HEK293 (cell line): Measurements from ENCODE around the gene ECI1.
A peak's percentile ranks its signal among the peaks of the same experiment; 100 is the strongest.

Source experiments
- ATF2 ChIP-seq: fragments of 450-650 bp; formaldehyde crosslinking; IDR thresholded peaks from 2 replicates; pipeline ENCODE4 v1.5.1; 2016; ENCODE audit warnings: missing biosample characterization, missing genetic modification characterization, low read depth
- KLF7 ChIP-seq: fragments of 450-650 bp; formaldehyde crosslinking; IDR thresholded peaks from 2 replicates; pipeline ENCODE4 v1.5.1; 2016; ENCODE audit warnings: missing biosample characterization, missing genetic modification characterization, borderline replicate concordance
- PRDM10 ChIP-seq: fragments of 450-650 bp; formaldehyde crosslinking; IDR thresholded peaks from 2 replicates; pipeline ENCODE4 v1.5.1; 2016; ENCODE audit warnings: missing biosample characterization, missing genetic modification characterization
- RBAK ChIP-seq: fragments of 450-650 bp; formaldehyde crosslinking; IDR thresholded peaks from 2 replicates; pipeline ENCODE4 v1.5.1; 2016; ENCODE audit warnings: missing biosample characterization, missing genetic modification characterization
- SP7 ChIP-seq: fragments of 450-650 bp; formaldehyde crosslinking; IDR thresholded peaks from 2 replicates; pipeline ENCODE4 v1.5.1; 2016; ENCODE audit warnings: missing biosample characterization, missing genetic modification characterization
- ZNF138 ChIP-seq: fragments of 450-650 bp; formaldehyde crosslinking; IDR thresholded peaks from 2 replicates; pipeline ENCODE4 v1.5.1; 2016; ENCODE audit warnings: missing biosample characterization, missing genetic modification characterization, borderline replicate concordance
- ZNF140 ChIP-seq: fragments of 450-650 bp; formaldehyde crosslinking; IDR thresholded peaks from 2 replicates; pipeline ENCODE4 v1.5.1; 2016; ENCODE audit warnings: missing biosample characterization, missing genetic modification characterization
- ZNF19 ChIP-seq: fragments of 450-650 bp; formaldehyde crosslinking; IDR thresholded peaks from 2 replicates; pipeline ENCODE4; 2016; ENCODE audit warnings: missing biosample characterization, missing genetic modification characterization, low read depth
- ZNF223 ChIP-seq: fragments of 450-650 bp; formaldehyde crosslinking; IDR thresholded peaks from 2 replicates; pipeline ENCODE4 v1.5.1; 2016; ENCODE audit warnings: missing biosample characterization, missing genetic modification characterization
- ZNF24 ChIP-seq: fragments of 450-650 bp; formaldehyde crosslinking; IDR thresholded peaks from 2 replicates; pipeline ENCODE4 v1.5.1; 2016; ENCODE audit warnings: missing biosample characterization, missing genetic modification characterization
- ZNF274 ChIP-seq, 2 experiments: fragments of 200-500 bp in 1 of 2; fragments of 450-650 bp in 1 of 2; sonication (Bioruptor generic) in 1 of 2; formaldehyde crosslinking in 1 of 2; IDR thresholded peaks; 2 replicates each; pipeline versions ENCODE4 v1.5.1 to v1.6.1; 2014 to 2016; ENCODE audit warnings: borderline replicate concordance in 1 of 2, inconsistent platforms in 1 of 2, low read length in 1 of 2, missing biosample characterization in 1 of 2, missing genetic modification characterization in 1 of 2
- ZNF280D ChIP-seq: fragments of 450-650 bp; formaldehyde crosslinking; IDR thresholded peaks from 2 replicates; pipeline ENCODE4 v1.5.1; 2016; ENCODE audit warnings: missing biosample characterization, missing genetic modification characterization
- ZNF335 ChIP-seq: fragments of 450-650 bp; formaldehyde crosslinking; conservative IDR thresholded peaks from 2 replicates; pipeline ENCODE4 v1.5.1; 2016; ENCODE audit warnings: missing biosample characterization, missing genetic modification characterization
- ZNF416 ChIP-seq: fragments of 450-650 bp; formaldehyde crosslinking; IDR thresholded peaks from 2 replicates; pipeline ENCODE4 v1.5.1; 2016; ENCODE audit warnings: missing biosample characterization, missing genetic modification characterization
- ZNF561 ChIP-seq: fragments of 450-650 bp; IDR thresholded peaks from 2 replicates; pipeline ENCODE4 v1.5.1; 2018; ENCODE audit warnings: missing biosample characterization, missing genetic modification characterization, borderline replicate concordance
- ZNF571 ChIP-seq: fragments of 450-650 bp; formaldehyde crosslinking; IDR thresholded peaks from 2 replicates; pipeline ENCODE4 v1.5.0; 2017; ENCODE audit warnings: missing biosample characterization, missing genetic modification characterization
- ZNF580 ChIP-seq: fragments of 450-650 bp; formaldehyde crosslinking; IDR thresholded peaks from 2 replicates; pipeline ENCODE4 v1.5.1; 2016; ENCODE audit warnings: missing biosample characterization, missing genetic modification characterization
- ZNF585B ChIP-seq: fragments of 450-650 bp; formaldehyde crosslinking; IDR thresholded peaks from 2 replicates; pipeline ENCODE4 v1.5.1; 2016; ENCODE audit warnings: missing biosample characterization, missing genetic modification characterization
- ZNF692 ChIP-seq: fragments of 450-650 bp; formaldehyde crosslinking; IDR thresholded peaks from 2 replicates; pipeline ENCODE4 v1.5.1; 2016; ENCODE audit warnings: missing biosample characterization, missing genetic modification characterization
- ZNF837 ChIP-seq: fragments of 450-650 bp; formaldehyde crosslinking; IDR thresholded peaks from 2 replicates; pipeline ENCODE4 v1.5.1; 2016; ENCODE audit warnings: missing biosample characterization, missing genetic modification characterization
- ZSCAN16 ChIP-seq: fragments of 450-650 bp; formaldehyde crosslinking; IDR thresholded peaks from 2 replicates; pipeline ENCODE4 v1.5.1; 2016; ENCODE audit warnings: missing biosample characterization, missing genetic modification characterization
- TF ChIP-seq, protein P1 (sequence below): fragments of 450-650 bp; formaldehyde crosslinking; IDR thresholded peaks from 2 replicates; pipeline ENCODE4 v1.5.1; 2016; ENCODE audit warnings: missing biosample characterization, missing genetic modification characterization
- TF ChIP-seq, protein P2 (sequence below): fragments of 450-650 bp; formaldehyde crosslinking; IDR thresholded peaks from 2 replicates; pipeline ENCODE4 v1.5.1; 2016; ENCODE audit warnings: missing biosample characterization, missing genetic modification characterization

Gene ECI1

GRCh38 chr16:2251296-2252111, at the start of gene ECI1 (continued):
- peak; percentile 72 for TF ChIP-seq PRDM10
- TF ChIP-seq ZNF19 (tag by site-specific recombination): no peak
- TF ChIP-seq ZNF580 (tag by site-specific recombination): peak; percentile 44
- no peak for TF ChIP-seq ZSCAN16 (tag by site-specific recombination)
- TF ChIP-seq, protein P1, sequence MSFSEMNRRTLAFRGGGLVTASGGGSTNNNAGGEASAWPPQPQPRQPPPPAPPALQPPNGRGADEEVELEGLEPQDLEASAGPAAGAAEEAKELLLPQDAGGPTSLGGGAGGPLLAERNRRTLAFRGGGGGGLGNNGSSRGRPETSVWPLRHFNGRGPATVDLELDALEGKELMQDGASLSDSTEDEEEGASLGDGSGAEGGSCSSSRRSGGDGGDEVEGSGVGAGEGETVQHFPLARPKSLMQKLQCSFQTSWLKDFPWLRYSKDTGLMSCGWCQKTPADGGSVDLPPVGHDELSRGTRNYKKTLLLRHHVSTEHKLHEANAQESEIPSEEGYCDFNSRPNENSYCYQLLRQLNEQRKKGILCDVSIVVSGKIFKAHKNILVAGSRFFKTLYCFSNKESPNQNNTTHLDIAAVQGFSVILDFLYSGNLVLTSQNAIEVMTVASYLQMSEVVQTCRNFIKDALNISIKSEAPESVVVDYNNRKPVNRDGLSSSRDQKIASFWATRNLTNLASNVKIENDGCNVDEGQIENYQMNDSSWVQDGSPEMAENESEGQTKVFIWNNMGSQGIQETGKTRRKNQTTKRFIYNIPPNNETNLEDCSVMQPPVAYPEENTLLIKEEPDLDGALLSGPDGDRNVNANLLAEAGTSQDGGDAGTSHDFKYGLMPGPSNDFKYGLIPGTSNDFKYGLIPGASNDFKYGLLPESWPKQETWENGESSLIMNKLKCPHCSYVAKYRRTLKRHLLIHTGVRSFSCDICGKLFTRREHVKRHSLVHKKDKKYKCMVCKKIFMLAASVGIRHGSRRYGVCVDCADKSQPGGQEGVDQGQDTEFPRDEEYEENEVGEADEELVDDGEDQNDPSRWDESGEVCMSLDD (tag by site-specific recombination): no peak
- no peak for TF ChIP-seq ZNF280D (tag by site-specific recombination)
- no peak for TF ChIP-seq ZNF274 (IDR thresholded peaks at IDR 0.05; ENCODE audit: low read length)
- no peak for TF ChIP-seq ZNF274 (tag by site-specific recombination; IDR thresholded peaks at IDR 0.05; ENCODE audit: borderline replicate concordance)
- peak; percentile 99 for TF ChIP-seq ZNF223 (tag by site-specific recombination)
- peak; percentile 92 for TF ChIP-seq SP7 (tag by site-specific recombination)
- peak; percentile 77 for TF ChIP-seq ZNF335 (tag by site-specific recombination)
- peak; percentile 92; the same call in 1 of the 2 replicates for TF ChIP-seq ZNF837 (tag by site-specific recombination)
- TF ChIP-seq ZNF692 (tag by site-specific recombination): peak; percentile 86
- TF ChIP-seq KLF7 (tag by site-specific recombination): peak; percentile 82; the same call in 1 of the 2 replicates
- TF ChIP-seq ATF2 (tag by site-specific recombination): no peak
- TF ChIP-seq ZNF24: peak; percentile 77; the same call in 1 of the 2 replicates
- no peak for TF ChIP-seq ZNF585B (tag by site-specific recombination)
- TF ChIP-seq ZNF138 (tag by site-specific recombination): no peak
- TF ChIP-seq RBAK (tag by site-specific recombination): no peak
- TF ChIP-seq, protein P2, sequence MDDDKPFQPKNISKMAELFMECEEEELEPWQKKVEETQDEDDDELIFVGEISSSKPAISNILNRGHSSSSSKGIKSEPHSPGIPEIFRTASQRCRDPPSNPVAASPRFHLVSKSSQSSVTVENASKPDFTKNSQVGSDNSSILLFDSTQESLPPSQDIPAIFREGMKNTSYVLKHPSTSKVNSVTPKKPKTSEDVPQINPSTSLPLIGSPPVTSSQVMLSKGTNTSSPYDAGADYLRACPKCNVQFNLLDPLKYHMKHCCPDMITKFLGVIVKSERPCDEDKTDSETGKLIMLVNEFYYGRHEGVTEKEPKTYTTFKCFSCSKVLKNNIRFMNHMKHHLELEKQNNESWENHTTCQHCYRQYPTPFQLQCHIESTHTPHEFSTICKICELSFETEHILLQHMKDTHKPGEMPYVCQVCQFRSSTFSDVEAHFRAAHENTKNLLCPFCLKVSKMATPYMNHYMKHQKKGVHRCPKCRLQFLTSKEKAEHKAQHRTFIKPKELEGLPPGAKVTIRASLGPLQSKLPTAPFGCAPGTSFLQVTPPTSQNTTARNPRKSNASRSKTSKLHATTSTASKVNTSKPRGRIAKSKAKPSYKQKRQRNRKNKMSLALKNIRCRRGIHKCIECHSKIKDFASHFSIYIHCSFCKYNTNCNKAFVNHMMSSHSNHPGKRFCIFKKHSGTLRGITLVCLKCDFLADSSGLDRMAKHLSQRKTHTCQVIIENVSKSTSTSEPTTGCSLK (tag by site-specific recombination): no peak
- TF ChIP-seq ZNF140 (tag by site-specific recombination): no peak
- peak; percentile 99 for TF ChIP-seq ZNF561
- no peak for TF ChIP-seq ZNF416
- TF ChIP-seq ZNF571 (tag by site-specific recombination): no peak
